Endothelial cell of hepatic sinusoid (primary cell): ENCODE results near the gene STAM.

Experiments used
- in situ Hi-C: cut with HindIII; loops from 2 replicates; pipeline ENCODE4 v1.10.0; 2017; ENCODE audit warnings: low sequenced_read_pairs

The STAM gene

DNA sequence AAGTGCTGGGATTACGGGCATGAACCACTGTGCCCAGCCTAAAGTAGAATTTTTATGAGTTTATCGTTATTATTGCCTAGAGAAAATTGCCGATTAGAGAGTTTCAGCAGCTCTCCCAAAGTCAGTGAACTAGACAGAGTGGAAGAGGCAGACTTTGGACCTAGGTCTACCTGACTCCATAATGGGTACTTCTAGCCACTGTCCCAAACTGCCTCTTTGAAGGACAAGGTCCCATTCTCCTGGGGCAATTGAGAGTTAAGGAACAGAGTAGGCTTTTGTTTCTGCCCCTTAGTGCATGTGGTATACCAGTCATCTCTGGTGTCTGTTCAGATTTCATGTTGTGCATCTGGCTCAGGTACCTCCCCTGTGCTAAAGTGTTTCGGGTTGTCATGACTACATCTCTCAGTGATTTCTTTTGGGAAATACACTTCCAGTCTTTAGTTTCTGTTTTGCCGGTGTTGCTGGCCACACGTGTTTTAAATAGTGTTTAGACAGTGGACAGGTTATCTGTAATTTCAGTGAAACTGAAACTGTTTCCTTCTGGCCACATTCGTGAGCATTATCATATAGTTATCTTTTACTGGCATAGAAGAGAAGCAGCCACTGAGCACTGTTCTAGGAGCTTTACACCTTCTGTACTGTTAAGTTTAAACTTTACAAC lies 112.7 kb downstream of the STAM start:
- in situ Hi-C loops = no loop called here

DNA sequence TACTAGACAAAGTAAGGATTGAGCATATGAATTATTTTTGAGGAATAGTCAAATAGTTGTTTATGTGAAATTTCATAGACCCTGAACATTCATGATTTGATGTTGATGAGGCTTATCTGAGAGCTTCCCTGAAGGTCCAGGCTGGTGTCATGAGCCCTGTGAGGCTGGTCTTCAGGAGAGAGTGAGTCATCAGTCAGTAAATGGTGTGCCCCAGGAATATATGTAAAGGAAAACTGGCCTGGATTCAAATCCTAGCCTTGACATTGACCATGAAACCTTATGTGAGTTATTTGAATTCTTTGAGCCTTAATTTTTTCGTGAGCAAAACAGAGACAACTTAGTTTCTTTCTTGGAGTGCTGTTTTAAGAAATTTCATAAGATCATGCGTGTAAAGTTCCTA lies 114.2 kb downstream of the STAM start:
- in situ Hi-C loops = no loop called here

DNA sequence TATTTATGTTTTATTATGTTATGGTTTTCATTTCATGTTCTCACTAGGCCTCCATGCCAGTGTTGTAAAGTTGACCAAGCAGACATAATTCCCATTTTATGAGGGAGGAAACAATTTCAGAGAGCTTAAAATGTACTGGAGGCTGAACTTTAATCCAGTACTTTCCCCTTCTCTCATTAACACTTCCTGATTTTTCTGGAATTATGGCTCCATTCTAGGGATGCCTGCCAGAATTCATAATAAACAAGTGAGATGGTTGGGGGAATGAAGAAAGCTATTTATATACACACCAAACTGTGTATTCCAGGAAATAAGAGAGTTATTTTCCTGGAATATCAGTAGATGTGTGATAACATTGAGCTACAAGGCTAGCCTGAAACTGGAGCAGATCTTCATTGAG lies 114.9 kb downstream of the STAM start:
- in situ Hi-C loops = no loop called here

DNA sequence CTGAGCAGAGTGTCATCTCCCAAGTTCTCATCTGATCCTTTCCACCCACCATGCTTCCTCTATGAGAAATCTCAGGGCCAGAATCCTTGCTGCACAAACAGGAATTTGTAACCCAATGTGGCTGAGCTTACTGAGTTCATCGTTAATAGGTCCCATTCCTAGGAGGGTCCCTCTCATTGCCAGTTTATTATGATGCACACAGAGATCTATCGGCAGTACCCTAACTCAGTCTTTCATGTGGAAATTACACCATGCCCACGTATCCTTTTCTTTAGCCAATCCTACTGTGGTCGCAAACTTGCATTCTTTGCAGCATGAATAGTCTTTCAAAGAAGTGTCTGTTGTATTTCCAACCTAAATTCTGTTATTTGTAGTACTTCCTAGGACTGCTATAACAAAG lies 120.2 kb downstream of the STAM start:
- in situ Hi-C loops = no loop called here

DNA sequence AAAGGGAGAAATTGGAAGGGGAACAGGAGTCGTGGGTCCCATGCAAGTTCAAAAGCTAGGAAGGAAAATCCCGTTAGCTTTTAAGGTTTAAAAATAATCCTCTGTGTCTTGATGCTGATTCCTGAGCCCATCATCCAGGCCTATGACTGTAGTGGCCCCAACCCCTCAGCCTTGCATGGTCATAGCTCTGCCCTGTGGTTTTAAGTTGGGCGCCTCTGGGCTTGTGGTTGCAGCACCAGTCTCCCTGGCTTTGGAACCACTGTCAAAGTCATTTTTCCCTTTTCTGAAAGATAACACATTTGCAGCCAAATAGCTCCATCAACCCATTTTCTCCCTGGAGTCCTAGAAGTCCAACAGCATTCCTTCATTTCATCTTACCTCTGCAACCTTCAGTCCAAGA lies 121.7 kb downstream of the STAM start:
- in situ Hi-C loops = no loop called here
